HCT116 (cell line): ENCODE results near the gene RAB11FIP2.

Source experiments
- CTCF ChIP-seq, 3 experiments: fragments of 200-600 bp in 1 of 3; sonication (generic) in 1 of 3; IDR thresholded peaks in 2 of 3; conservative IDR thresholded peaks in 1 of 3; 2 replicates each; pipeline ENCODE4 v1.5.1; 2012 to 2017; ENCODE audit warnings: low read depth in 2 of 3, low read length in 2 of 3, antibody characterized with exemption in 1 of 3, borderline replicate concordance in 1 of 3, control low read depth in 1 of 3, mild to moderate bottlenecking in 1 of 3, mixed read lengths in 1 of 3, mixed run types in 1 of 3, moderate library complexity in 1 of 3; ENCODE audit not compliant: insufficient read depth in 1 of 3
- ELF1 ChIP-seq: IDR thresholded peaks from 2 replicates; pipeline ENCODE4 v1.6.1; 2012; ENCODE audit warnings: low read depth, borderline replicate concordance
- EZH2 ChIP-seq: fragments of 200-600 bp; sonication (generic); IDR thresholded peaks from 2 replicates; pipeline ENCODE4 v1.6.1; 2017; ENCODE audit warnings: antibody characterized with exemption, mixed run types
- EZH2phosphoT487 ChIP-seq: fragments of 200-600 bp; IDR thresholded peaks from 2 replicates; pipeline ENCODE4 v1.6.1; 2018; ENCODE audit warnings: antibody characterized with exemption, borderline replicate concordance
- POLR2A ChIP-seq: IDR thresholded peaks from 2 replicates; pipeline ENCODE4 v1.7.0; 2011; ENCODE audit warnings: borderline replicate concordance; ENCODE audit not compliant: insufficient read depth, insufficient read length; ENCODE audit errors: extremely low read depth
- POLR2AphosphoS5 ChIP-seq: IDR thresholded peaks from 2 replicates; pipeline ENCODE4 v1.6.1; 2011; ENCODE audit warnings: mild to moderate bottlenecking, low read depth, low read length, moderate library complexity
- SIN3A ChIP-seq: IDR thresholded peaks from 2 replicates; pipeline ENCODE4 v1.6.1; 2012; ENCODE audit warnings: low read depth
- SRF ChIP-seq: IDR thresholded peaks from 2 replicates; pipeline ENCODE4 v1.6.1; 2012; ENCODE audit warnings: low read depth
- TF ChIP-seq, protein P1 (sequence below): IDR thresholded peaks from 2 replicates; pipeline ENCODE4 v1.6.1; 2012; ENCODE audit warnings: low read depth

- TF ChIP-seq POLR2A: no peak
- TF ChIP-seq CTCF (IDR thresholded peaks at IDR 0.05 in 2 of 3, conservative IDR thresholded peaks at IDR 0.05 in 1 of 3; ENCODE audit: borderline replicate concordance in 1 of 3, insufficient read depth in 1 of 3, low read depth in 2 of 3, low read length in 2 of 3): no peak
- TF ChIP-seq EZH2: no peak
- no peak for TF ChIP-seq ELF1
- TF ChIP-seq SRF: no peak
- no peak for TF ChIP-seq EZH2phosphoT487
- TF ChIP-seq SIN3A: no peak
- TF ChIP-seq, protein P1, sequence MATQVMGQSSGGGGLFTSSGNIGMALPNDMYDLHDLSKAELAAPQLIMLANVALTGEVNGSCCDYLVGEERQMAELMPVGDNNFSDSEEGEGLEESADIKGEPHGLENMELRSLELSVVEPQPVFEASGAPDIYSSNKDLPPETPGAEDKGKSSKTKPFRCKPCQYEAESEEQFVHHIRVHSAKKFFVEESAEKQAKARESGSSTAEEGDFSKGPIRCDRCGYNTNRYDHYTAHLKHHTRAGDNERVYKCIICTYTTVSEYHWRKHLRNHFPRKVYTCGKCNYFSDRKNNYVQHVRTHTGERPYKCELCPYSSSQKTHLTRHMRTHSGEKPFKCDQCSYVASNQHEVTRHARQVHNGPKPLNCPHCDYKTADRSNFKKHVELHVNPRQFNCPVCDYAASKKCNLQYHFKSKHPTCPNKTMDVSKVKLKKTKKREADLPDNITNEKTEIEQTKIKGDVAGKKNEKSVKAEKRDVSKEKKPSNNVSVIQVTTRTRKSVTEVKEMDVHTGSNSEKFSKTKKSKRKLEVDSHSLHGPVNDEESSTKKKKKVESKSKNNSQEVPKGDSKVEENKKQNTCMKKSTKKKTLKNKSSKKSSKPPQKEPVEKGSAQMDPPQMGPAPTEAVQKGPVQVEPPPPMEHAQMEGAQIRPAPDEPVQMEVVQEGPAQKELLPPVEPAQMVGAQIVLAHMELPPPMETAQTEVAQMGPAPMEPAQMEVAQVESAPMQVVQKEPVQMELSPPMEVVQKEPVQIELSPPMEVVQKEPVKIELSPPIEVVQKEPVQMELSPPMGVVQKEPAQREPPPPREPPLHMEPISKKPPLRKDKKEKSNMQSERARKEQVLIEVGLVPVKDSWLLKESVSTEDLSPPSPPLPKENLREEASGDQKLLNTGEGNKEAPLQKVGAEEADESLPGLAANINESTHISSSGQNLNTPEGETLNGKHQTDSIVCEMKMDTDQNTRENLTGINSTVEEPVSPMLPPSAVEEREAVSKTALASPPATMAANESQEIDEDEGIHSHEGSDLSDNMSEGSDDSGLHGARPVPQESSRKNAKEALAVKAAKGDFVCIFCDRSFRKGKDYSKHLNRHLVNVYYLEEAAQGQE: no peak
- TF ChIP-seq POLR2AphosphoS5: no peak
Measured at GRCh38 chr10:118017071-118017740, 29.5 kb downstream of the RAB11FIP2 start.
